Heart left ventricle (tissue), 16 donors: ENCODE measurements around the gene CLIP2. TPM values are rescaled to one million over a fixed set of nuclear protein-coding genes. Genes with fewer than 3 reads are reported as not detected.
"Not testable (repeated sequence)": the region's sequence is repeated elsewhere in the genome, so short reads cannot be mapped to it uniquely, and the experiment has no call there.

Source experiments
- ATAC-seq, 4 donors: fragments of 200-7000 bp; cut with Tn5 transposase; one replicate each; pipeline ENCODE4 v1.9.1; 2020 to 2022; ENCODE audit warnings: moderate library complexity in 4 of 4, mild to moderate bottlenecking in 3 of 4, moderate number of reproducible peaks in 1 of 4
- DNase-seq, 5 donors: peaks; one replicate each; pipeline ENCODE4 v3.0.0-alpha.2; 2020
- H3K27ac ChIP-seq, 12 donors: fragments of 200-600 bp; sonication (generic) in 4 of 12; one replicate each; pipeline versions ENCODE4 v1.5.0 to v1.8.0; 2016 to 2022; ENCODE audit warnings: mild to moderate bottlenecking in 2 of 12
- H3K27me3 ChIP-seq, 9 donors: fragments of 200-600 bp; sonication (generic) in 2 of 9; one replicate each; pipeline versions ENCODE4 v1.5.1 to v1.8.0; 2016 to 2022; ENCODE audit warnings: mild to moderate bottlenecking in 3 of 9
- H3K36me3 ChIP-seq, 9 donors: fragments of 200-600 bp; sonication (generic) in 2 of 9; one replicate each; pipeline versions ENCODE4 v1.5.0 to v1.8.0; 2018 to 2022; ENCODE audit warnings: mild to moderate bottlenecking in 2 of 9
- H3K4me1 ChIP-seq, 12 donors: fragments of 200-600 bp; sonication (generic) in 4 of 12; one replicate each; pipeline versions ENCODE4 v1.5.0 to v1.8.0; 2016 to 2022; ENCODE audit warnings: mild to moderate bottlenecking in 3 of 12
- H3K4me3 ChIP-seq, 12 donors: fragments of 200-600 bp; sonication (generic) in 4 of 12; one replicate each; pipeline versions ENCODE4 v1.5.0 to v1.8.0; 2017 to 2022; ENCODE audit warnings: mild to moderate bottlenecking in 9 of 12, moderate library complexity in 4 of 12
- H3K9me3 ChIP-seq, 12 donors: fragments of 200-600 bp; sonication (generic) in 4 of 12; one replicate each; pipeline versions ENCODE4 v1.5.0 to v1.8.0; 2016 to 2022; ENCODE audit warnings: mild to moderate bottlenecking in 1 of 12
- POLR2A ChIP-seq, 2 donors: fragments of 450-650 bp; IDR thresholded peaks; one replicate each; pipeline ENCODE4 v1.6.1; 2017; ENCODE audit warnings: antibody characterized with exemption in 2 of 2, mild to moderate bottlenecking in 2 of 2, moderate library complexity in 2 of 2
- WGBS, 4 donors: extraction: QIAGEN DNeasy Blood & Tissue Kit in 2 of 4; methylation state at CpG; one replicate each; pipeline versions ENCODE4 v1.1.5 to v1.1.7; 2013 to 2018; 5-methylcytosine and 5-hydroxymethylcytosine counted together
- intact Hi-C, 10 donors: fragments of 100-400 bp; cut with DNase I; formaldehyde crosslinking; loops; one replicate each; pipeline versions ENCODE4 v1.11.1 to v1.14.2; 2022
- polyA plus RNA-seq, 2 donors: library from polyadenylated mRNA; stranded (reverse); fragments of 200-250 nt; gene quantifications; one replicate each; pipeline ENCODE4 v1.2.3, GENCODE V29; 2013
- total RNA-seq, 9 donors: library from RNA; depleted of rRNA in 2 of 9; stranded (reverse); fragments of >200 nt in 2 of 9; fragmentation: NEBNext Ultra II Directional in 3 of 9; extraction: Animal tissue kit (Norgen Biotek cat#: 25700) in 3 of 9; gene quantifications; one replicate each; pipeline versions ENCODE4 v1.1.0 to v1.2.4, GENCODE V29; 2016 to 2023
- TF ChIP-seq, protein P1 (sequence below), 12 donors: fragments of 200-600 bp; sonication (generic) in 4 of 12; IDR thresholded peaks; one replicate each; pipeline versions ENCODE4 v1.5.0 to v1.8.0; 2018 to 2022; ENCODE audit warnings: antibody characterized with exemption in 12 of 12, mild to moderate bottlenecking in 5 of 12
- donor health status: ischemic (EF 13 %, LVEDD 7.1; RV severe dilation, severe dysfunction).
- donor health status: healthy with polysubstance abuse.
- donor health status: DM: no; HTN: yes; CAD: no.
- donor health status: DM: no; HTN: no; CAD: no.
- donor health status: ischemic (EF 25% LVEDD 6.9; RV normal size, moderate dysfunction).
- donor health status: ischemic (EF 25% LVEDD 5.7; RV mildly dilated, moderate dysfunction).
- donor health status: healthy.
- donor health status: DM: yes; HTN: yes; CAD: no.
- donor health status: ischemic (EF 35%, LVEDD 5.7; RV mildly dilated, moderate dysfunction).
- donor health status: nonischemic (EF 11% LVEDD 7.7; RV severe dilation, severe dysfunction).
- donor health status: DM: yes; HTN: yes; CAD: no.
- donor health status: PGD.
- donor health status: ischemic (EF 29% LVEDD 5.4; RV normal size, mild dysfunction).
- donor health status: nonischemic (EF 23%, LVEDD 6.1; RV moderate dilation, normal function).

CLIP2 gene
- total and polyA plus RNA-seq, 11 donors: 4.2 to 17.7 (median 9.0) TPM

DNA sequence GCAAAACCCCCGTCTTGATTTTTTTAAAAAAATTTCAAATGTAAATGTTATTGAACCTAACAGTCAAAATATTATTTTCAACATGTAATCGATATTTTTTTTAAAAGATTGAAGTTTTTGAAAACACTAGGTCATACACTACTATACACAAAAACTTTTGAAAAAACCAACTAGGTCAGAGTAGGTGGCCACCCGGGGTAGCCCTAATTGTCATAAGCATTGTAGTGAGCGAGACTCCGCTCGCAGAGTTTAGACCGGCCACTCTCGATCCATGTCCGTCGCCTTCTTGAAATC is 35.4 kb upstream of the CLIP2 start:
- intact Hi-C loops: loop anchor here in 6 of 10 donors (2.0 to 10.0 kb wide), 4 partner anchors 25 to 141 kb away; partner anchors contain the start of gene CLIP2 (in 2 of the 6)
- Histone ChIP-seq H3K27me3 (no peaks in the 10 kb centered on the region), H3K4me1 (peaks cover 0 to 38% (median 24%) of the 10 kb centered on the region in 12 donors), H3K27ac (peak overlapping the region in 11 of 12 donors; percentile 80 to 99 (median 96)), H3K4me3 (peak overlapping the region; percentile 64 to 98 (median 81)), H3K36me3 (peaks cover 0 to 28% (median 26%) of the 10 kb centered on the region in 9 donors), H3K9me3 (no peaks in the 10 kb centered on the region)
- TF ChIP-seq, protein P1, sequence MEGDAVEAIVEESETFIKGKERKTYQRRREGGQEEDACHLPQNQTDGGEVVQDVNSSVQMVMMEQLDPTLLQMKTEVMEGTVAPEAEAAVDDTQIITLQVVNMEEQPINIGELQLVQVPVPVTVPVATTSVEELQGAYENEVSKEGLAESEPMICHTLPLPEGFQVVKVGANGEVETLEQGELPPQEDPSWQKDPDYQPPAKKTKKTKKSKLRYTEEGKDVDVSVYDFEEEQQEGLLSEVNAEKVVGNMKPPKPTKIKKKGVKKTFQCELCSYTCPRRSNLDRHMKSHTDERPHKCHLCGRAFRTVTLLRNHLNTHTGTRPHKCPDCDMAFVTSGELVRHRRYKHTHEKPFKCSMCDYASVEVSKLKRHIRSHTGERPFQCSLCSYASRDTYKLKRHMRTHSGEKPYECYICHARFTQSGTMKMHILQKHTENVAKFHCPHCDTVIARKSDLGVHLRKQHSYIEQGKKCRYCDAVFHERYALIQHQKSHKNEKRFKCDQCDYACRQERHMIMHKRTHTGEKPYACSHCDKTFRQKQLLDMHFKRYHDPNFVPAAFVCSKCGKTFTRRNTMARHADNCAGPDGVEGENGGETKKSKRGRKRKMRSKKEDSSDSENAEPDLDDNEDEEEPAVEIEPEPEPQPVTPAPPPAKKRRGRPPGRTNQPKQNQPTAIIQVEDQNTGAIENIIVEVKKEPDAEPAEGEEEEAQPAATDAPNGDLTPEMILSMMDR (IDR thresholded peaks at IDR 0.05): no peak
- no peak for TF ChIP-seq POLR2A (IDR thresholded peaks at IDR 0.05)
- DNase-seq: no peak
- 1 to 3% (median 2%) methylated on average over 10 of the region's 10 CpGs for WGBS, 4 donors
- peak in 2 of 4 donors; percentile 10 to 34 for ATAC-seq

DNA sequence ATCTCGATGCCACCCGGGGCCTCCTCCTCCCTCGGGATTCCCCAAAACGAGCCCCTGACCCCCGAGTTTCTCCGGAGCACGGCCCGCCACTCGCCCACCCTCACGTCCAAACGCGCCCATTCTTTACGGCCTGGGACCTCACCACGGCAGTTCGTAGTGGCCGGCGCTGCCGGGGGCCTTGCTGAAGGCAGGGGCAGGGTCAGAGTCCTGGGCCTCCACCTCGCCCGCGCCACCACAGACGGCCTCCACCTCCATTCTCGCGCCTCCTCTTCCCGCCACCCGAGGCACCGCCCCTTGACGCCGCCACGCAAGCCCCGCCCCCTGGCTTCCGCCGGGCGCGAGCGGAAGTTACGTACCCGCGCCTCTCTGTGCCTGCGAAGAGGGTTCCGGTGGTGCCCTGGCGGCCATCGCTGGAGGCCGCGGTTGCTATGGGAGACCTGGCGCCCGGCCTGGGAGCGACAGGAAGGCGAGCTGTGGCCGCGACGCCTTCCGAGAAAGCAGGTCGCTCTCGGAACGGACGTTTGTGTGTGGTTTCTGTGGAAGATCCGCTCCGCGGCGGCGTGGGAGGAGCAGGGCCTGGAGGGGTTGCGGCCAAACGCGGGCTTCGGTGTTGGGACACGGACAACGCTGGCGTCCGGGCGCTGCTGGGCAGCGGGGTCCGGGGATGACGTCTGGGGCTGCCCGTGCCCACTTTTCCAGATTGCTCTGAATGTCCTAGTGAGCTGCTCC is 34.9 kb upstream of the CLIP2 start, which contains the start of gene RFC2:
RFC2 (minus strand) TSS at position 271 of the 729 bp plus-strand sequence; CDS start at position 255, 16 bp downstream.
- H3K4me3 ChIP-seq: peak within 1 kb of the TSS; percentile 64 to 98 (median 81)
- no peaks in the 10 kb centered on the region for H3K9me3 ChIP-seq
- WGBS, 4 donors: 0 to 1% (median 0%) methylated on average over 34 to 75 of the region's 75 CpGs
- ATAC-seq: peak; percentile 98 to 100 (median 100)
- H3K4me1 ChIP-seq: peaks cover 0 to 38% (median 24%) of the 10 kb centered on the region in 12 donors
- peak; percentile 97 to 99 (median 98) for DNase-seq
- H3K27me3 ChIP-seq: no peaks in the 10 kb centered on the region
- peak in 1 of 2 donors; percentile 64 for TF ChIP-seq POLR2A (IDR thresholded peaks at IDR 0.05)
- TF ChIP-seq, protein P1 (IDR thresholded peaks at IDR 0.05): peak in 11 of 12 donors; percentile 9 to 47 (median 27)
- peaks cover 0 to 23% (median 21%) of the 10 kb centered on the region in 9 donors for H3K36me3 ChIP-seq
- intact Hi-C loops: loop anchor here in 6 of 10 donors (2.0 to 10.0 kb wide), 4 partner anchors 25 to 141 kb away; partner anchors contain the start of gene CLIP2 (in 2 of the 6)
- H3K27ac ChIP-seq: peak within 1 kb of the TSS; percentile 80 to 99 (median 95)

DNA sequence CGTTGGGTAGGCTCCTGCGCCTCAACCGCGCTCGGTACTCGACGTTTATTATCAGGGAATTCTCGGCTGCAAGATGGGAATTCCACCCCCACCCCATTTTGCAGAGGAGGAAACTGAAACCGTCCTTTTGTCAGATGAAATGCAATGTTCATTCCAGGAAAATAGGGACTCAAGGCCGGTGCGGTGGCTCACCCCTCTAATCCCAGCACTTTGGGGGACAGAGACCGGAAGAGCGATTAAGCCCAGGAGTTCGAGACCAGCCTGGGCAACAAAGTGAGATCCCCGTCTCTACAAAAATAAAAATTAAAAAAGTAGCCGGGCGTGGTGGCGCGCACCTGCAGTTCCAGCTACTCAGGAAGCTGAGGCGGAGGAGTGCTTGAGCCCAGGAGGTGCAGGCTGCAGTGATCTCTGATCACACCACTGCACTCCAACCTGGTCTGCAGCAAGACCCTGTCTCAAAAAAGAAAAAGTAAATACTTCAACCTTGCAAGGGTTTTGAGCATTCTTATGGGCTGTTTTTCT is 34.3 kb upstream of the CLIP2 start:
- Histone ChIP-seq H3K27ac (peak overlapping the region; percentile 80 to 99 (median 95)), H3K9me3 (no peaks in the 10 kb centered on the region), H3K27me3 (no peaks in the 10 kb centered on the region), H3K4me1 (peaks cover 0 to 38% (median 24%) of the 10 kb centered on the region in 12 donors), H3K4me3 (peak overlapping the region; percentile 64 to 98 (median 81)), H3K36me3 (peaks cover 0 to 17% (median 15%) of the 10 kb centered on the region in 9 donors)
- 14 to 23% (median 19%) methylated on average over 20 of the region's 20 CpGs for WGBS, 4 donors
- TF ChIP-seq POLR2A (IDR thresholded peaks at IDR 0.05): no peak
- TF ChIP-seq, protein P1 (IDR thresholded peaks at IDR 0.05): no peak
- ATAC-seq: no peak
- no peak for DNase-seq
- intact Hi-C loops: loop anchor here in 7 of 10 donors (1.0 to 10.0 kb wide), 5 partner anchors 24 to 140 kb away; partner anchors contain the start of gene CLIP2 (in 2 of the 7)

DNA sequence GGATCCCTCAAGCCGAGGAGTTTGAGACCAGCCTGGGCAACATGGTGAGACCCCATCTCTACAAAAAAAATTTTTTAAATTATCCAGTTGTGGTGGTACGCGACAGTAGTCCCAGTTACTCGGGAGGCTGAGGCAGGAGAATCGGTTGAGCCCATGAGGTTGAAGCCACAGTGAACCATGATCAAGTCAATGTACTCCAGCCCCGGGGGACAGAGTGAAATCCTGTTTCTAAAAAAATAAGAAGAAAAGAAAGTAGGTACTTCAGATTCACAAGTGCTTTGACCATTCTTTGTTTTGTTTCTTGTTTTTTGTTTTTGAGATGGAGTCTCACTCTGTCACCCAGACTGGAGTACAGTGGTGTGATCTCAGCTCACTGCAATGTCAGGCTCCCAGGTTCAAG is 33.7 kb upstream of the CLIP2 start:
- ATAC-seq, DNase-seq, H3K9me3 ChIP-seq, H3K27me3 ChIP-seq: not testable (repeated sequence)
- peak overlapping the region; percentile 80 to 99 (median 95) for H3K27ac ChIP-seq
- peaks cover 0 to 38% (median 24%) of the 10 kb centered on the region in 12 donors for H3K4me1 ChIP-seq
- intact Hi-C loops: loop anchor here in 4 of 10 donors (1.0 to 10.0 kb wide), 4 partner anchors 23 to 139 kb away; no protein-coding TSS in a partner anchor
- H3K4me3 ChIP-seq: peak overlapping the region in 10 of 12 donors; percentile 64 to 98 (median 80)
- peaks cover 0 to 11% (median 10%) of the 10 kb centered on the region in 9 donors for H3K36me3 ChIP-seq
- 83 to 93% (median 87%) methylated on average over 6 of the region's 6 CpGs for WGBS, 4 donors
